ENCODE data around the gene SBF2.

Gene SBF2

DNA sequence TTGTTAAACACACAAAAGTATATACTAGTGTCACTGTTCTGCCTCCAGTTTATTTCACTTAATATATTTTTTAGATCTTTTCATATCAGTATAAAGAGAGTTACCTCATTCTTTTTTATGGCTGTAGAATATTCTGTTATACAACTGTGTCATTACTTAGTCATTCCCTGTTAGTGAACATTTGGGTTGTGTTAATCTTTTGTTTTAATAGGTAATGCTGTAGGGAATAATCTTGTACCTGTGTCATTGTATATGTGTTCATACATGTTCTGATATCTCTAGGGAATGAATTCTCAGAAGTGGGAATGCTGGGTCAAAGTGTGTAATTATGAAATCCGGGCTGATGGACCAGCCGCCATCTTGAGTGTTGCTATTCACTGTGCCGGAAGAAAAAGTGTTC is 558.8 kb downstream of the SBF2 start:
- no peak for DNase-seq

DNA sequence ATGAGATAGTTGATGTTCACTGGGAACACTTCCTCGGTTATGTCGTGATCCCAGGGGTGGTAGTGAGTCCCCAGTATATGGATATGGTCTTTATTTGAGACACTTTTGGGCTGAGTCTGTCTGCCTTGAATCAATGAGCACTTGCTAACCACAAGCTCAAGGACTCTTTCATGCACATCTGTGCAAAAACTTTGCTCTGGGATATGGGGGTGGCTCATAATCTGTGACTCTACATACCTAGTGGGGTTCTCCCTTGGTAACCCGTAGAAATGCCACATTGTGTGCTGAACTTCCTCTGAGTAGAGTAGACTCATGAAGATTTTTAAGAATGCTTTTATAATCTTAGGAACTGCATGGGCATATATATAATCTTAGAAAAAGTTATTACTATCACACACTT is 560.8 kb downstream of the SBF2 start:
- DNase-seq, result no peak

DNA sequence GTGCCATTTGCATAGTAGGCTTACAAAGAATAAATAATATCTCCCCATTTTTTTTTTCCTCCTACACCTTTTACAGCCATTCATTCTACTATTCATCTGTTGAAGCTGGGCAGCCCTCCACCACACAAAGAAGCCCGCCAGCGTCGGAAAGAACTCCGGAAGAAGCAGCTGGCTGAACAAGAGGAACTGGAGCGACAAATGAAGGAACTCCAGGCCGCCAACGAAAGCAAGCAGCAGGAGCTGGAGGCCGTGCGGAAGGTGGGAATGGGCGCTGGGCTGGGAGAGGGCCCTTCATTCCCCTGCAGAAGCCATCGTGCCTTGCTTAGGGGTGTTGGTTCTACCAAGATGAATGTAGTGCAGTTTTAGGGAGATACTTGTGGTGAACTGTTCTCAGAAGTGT is 561.6 kb downstream of the SBF2 start:
- no peak for DNase-seq

DNA sequence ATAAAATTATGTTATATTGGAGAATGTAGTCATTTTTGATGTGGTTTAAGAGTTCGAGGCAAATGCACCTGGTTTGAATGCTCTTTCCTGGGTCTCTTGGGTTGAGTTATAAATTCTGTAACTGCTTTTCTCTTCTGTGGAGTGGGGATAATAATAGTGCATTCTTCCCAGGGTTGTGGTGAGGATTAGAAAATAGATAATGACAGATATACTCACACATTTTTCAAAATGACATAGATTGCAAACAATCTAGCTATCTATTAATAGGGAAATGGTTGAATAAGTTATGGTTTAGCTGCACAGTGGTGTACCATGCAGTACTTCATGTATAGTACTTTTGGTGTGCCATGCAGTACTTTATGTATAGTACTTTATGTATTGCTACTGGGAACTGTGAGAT is 562.8 kb downstream of the SBF2 start:
- DNase-seq, result no peak

All from NCI-H1417 treated with DMSO at 0.1 percent for 48 hours (cell line).